ENCODE data around the gene DCDC2.

DNA sequence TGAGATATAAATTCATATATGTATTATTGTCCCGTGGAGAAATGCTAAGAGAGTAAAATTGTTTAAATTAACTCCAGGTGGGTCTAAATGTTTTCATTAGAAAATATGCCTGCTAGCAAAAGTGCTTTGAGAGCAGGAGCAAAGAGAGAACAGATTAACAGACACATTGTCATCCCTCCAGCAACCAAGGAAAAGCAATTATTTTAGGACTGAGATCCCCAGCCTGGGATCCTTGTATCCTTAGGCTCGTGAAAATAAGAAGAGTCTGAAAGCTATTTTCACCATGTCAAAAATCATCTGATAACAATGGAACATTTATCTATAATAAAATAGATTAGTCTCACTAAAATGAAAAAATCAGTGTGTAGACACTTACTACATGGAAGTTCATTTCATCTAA, 33.3 kb upstream of the DCDC2 start:
- TF ChIP-seq POLR2A (IDR thresholded peaks at IDR 0.05; ENCODE audit: low read length) (no peak), GATA1 (IDR thresholded peaks at IDR 0.05; ENCODE audit: low read depth, low read length) (no peak)
